Stimulated activated CD4-positive, alpha-beta T cell treated with anti-CD3 and anti-CD28 coated beads, Interleukin-4, amount 100 ng/mL, for 1 hour (primary cell): Measurements from ENCODE around the gene CCL1.

Source experiments
- DNase-seq: peaks from one replicate; pipeline ENCODE4 v3.0.0-alpha.2; 2020

CCL1 gene

GRCh38 chr17:34363183-34363661 lies at the start of gene CCL1:
Gene CCL1, minus strand, starts transcription at chr17:34363233. Its CDS starts 72 bp downstream, at chr17:34363161.
- no peak for DNase-seq

- no peak for DNase-seq
These were observed 49.5 kb upstream of the CCL1 start for GRCh38 chr17:34412534-34412933.

GRCh38 chr17:34411646-34412421 lies 48.8 kb upstream of the CCL1 start:
- no peak for DNase-seq

GRCh38 chr17:34409352-34409751 lies 46.3 kb upstream of the CCL1 start:
- DNase-seq: no peak

- no peak for DNase-seq
These were observed 45.4 kb upstream of the CCL1 start for GRCh38 chr17:34408439-34408838.

- DNase-seq: no peak
These were observed 43.2 kb upstream of the CCL1 start for GRCh38 chr17:34406226-34406625.

- DNase-seq: no peak
These were observed 40.0 kb upstream of the CCL1 start for GRCh38 chr17:34403006-34403405.

- DNase-seq: no peak
These were observed 38.1 kb upstream of the CCL1 start for GRCh38 chr17:34401165-34401564.

- DNase-seq: no peak
These were observed 37.4 kb upstream of the CCL1 start for GRCh38 chr17:34400301-34400931.

GRCh38 chr17:34399725-34400124 lies 36.7 kb upstream of the CCL1 start:
- DNase-seq: no peak

- no peak for DNase-seq
These were observed 36.0 kb upstream of the CCL1 start for GRCh38 chr17:34398990-34399389.

GRCh38 chr17:34397265-34397664 lies 34.2 kb upstream of the CCL1 start:
- DNase-seq: no peak

- no peak for DNase-seq
These were observed 30.4 kb upstream of the CCL1 start for GRCh38 chr17:34393401-34393800.

- DNase-seq: no peak
These were observed 28.2 kb upstream of the CCL1 start for GRCh38 chr17:34391241-34391640.

- DNase-seq: no peak
These were observed 27.6 kb upstream of the CCL1 start for GRCh38 chr17:34390649-34391048.

- no peak for DNase-seq
These were observed 26.2 kb upstream of the CCL1 start for GRCh38 chr17:34389126-34389750.

- no peak for DNase-seq
These were observed 24.5 kb upstream of the CCL1 start for GRCh38 chr17:34387566-34387965.

GRCh38 chr17:34386697-34387550 lies 23.9 kb upstream of the CCL1 start:
- no peak for DNase-seq

GRCh38 chr17:34386343-34386696 lies 23.3 kb upstream of the CCL1 start:
- DNase-seq: no peak

- DNase-seq: no peak
These were observed 22.0 kb upstream of the CCL1 start for GRCh38 chr17:34384822-34385605.

- no peak for DNase-seq
These were observed 21.2 kb upstream of the CCL1 start for GRCh38 chr17:34384271-34384670.

GRCh38 chr17:34383216-34383615 lies 20.2 kb upstream of the CCL1 start:
- DNase-seq: no peak
